GM19452 (cell line): ENCODE results near the gene QKI.
"Not testable (repeated sequence)": the region's sequence is repeated elsewhere in the genome, so short reads cannot be mapped to it uniquely, and the experiment has no call there.

Source experiments
- ATAC-seq: cut with Tn5 transposase; IDR thresholded peaks from one replicate; pipeline ENCODE4 v1.9.1; 2021; ENCODE audit not compliant: unreplicated experiment

Gene QKI

GRCh38 chr6:163476946-163477345 lies 62.4 kb downstream of the QKI start:
- ATAC-seq = not testable (repeated sequence)

- ATAC-seq = no peak
Measured at GRCh38 chr6:163483107-163483506, 68.6 kb downstream of the QKI start.

DNA sequence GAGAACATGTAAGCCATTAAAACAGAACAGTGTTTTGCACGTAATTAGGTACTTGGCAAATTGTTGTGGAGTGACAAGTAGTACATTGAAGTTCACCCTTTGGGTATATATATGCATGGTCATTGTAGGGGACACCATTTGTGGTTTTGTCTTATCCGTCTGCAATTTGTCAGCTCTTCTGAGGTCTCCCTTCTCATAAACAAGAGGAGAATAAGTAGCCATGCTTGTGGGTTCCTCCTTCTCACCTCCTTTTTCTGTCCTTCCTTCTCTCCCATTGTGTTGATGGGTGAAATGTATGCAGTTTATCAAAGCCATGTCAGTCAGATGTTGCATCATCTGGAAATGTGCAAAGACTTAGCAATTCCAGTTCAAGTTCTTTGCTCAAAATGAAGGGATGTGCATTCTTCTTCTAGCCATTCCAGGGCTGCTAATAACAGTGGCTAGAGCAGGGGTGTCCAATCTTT lies 70.9 kb downstream of the QKI start:
- no peak for ATAC-seq

- ATAC-seq = no peak
Measured at GRCh38 chr6:163486821-163487220, 72.3 kb downstream of the QKI start.

GRCh38 chr6:163487606-163488005 lies 73.1 kb downstream of the QKI start:
- ATAC-seq = no peak

- ATAC-seq = no peak
Measured at GRCh38 chr6:163489584-163489983, 75.1 kb downstream of the QKI start.

DNA sequence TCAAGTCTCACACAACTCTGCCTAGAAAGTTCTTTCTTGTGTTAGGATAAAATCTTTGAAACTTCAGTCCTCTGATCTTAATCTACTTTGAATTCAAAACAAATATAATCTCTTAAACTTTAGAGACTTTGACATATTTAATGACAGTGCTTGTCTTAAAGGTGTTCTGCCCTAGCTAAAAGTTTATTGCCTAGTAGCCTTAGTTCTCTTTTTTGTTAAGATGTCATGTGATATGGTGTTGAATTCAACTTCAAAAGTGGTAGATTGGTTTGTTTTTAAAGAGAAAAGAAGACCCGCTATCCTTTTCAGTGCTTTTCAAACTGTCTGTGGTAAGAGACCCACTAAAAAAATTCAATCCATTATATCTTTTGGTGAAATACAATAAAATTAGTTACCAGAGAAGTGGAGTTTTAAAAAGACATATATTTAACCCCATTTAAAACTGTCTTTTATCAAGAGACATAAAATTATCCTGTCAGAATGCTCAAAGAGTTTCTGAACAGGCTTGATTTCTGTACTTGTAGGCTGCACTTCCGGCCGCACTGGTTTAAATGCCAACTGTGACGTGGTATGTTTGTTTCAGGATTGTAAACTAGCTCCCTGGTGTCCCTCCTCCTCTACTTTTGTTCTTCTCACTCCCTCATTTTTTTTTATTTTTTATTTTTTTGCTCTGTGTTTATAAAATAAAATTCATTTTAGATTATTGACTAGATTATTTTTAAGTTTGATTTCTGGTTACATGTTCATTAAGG lies 76.5 kb downstream of the QKI start:
- no peak for ATAC-seq

- ATAC-seq = no peak
Measured at GRCh38 chr6:163491737-163492300, 77.3 kb downstream of the QKI start.

DNA sequence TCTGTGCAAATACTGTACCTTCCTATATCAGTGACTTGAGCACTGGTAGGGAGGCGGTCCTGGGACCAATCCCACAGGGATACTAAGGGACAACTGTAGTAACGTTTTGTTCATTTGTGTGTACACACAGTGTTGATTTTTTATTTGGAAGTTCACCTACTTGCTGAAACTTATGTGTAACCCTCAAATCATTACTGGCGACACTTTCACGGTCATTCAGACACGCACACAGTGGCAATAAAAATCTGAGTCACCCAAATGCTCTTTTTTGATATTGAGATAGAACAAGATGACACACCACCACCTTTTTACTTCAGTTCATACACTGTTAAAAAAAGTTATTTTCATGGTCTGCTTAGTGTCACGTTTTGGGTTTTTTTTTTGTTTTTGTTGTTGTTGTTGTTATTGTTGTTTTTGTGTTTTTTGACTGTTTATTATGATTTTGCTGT lies 79.8 kb downstream of the QKI start:
- no peak for ATAC-seq

DNA sequence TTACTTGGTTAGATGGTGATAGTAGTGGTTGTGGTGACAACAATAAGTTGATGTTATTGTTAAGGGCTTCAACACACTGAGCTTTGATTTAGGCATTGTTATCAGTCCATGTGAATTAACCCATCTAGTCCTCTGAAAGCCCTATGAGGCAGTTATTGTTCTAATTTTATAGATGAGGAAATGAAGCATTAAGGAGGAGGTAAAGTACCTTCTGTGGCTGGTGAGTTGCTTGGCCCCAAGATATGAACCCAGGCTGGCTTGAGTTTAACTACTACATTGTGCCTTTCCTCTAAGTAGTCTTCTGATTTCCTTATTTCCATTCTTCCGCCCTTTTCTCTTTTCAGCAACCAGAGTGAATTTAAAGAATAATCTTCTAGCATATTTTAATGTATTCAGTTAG lies 81.7 kb downstream of the QKI start:
- ATAC-seq = no peak

GRCh38 chr6:163500105-163500504 lies 85.6 kb downstream of the QKI start:
- no peak for ATAC-seq

DNA sequence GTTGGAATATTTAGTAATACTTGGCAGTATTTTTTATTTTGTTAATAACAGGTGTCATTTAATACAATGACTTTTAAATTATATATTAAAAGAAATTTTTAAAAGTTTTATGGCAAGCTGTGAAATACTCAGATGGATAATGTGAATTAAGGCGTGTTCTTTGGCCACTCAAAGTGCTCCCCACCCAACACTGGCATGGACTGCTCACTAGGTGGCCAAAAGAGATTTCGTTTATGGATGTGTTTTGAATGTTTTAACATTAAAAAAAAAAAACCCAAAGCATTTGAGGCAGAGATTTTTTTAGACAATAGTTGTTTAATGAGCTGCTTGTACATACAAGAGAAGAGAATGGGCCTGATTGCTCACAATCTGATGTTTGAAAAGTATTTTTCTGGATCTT lies 86.5 kb downstream of the QKI start:
- no peak for ATAC-seq

GRCh38 chr6:163501439-163501838 lies 86.9 kb downstream of the QKI start:
- ATAC-seq = no peak

- ATAC-seq = no peak
Measured at GRCh38 chr6:163504984-163505640, 90.6 kb downstream of the QKI start.

- ATAC-seq = no peak
Measured at GRCh38 chr6:163507965-163508364, 93.4 kb downstream of the QKI start.

DNA sequence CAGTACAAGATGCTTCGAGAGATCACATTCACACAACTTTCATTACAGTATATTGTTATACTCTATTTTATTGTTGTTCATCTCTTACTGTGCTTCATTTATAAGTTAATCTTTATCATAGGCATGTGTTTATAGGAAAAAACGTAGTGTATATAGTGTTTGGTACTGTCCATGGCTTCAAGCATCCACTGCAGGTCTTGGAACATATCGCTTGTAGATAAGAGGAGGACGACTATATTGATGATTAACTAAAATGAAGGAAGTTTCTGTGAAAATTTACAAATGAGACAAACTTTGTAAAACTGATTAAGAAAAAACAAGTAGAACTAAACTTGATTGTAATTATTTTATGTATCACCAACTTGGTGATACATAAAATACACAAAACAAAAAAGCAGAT lies 98.5 kb downstream of the QKI start:
- no peak for ATAC-seq

DNA sequence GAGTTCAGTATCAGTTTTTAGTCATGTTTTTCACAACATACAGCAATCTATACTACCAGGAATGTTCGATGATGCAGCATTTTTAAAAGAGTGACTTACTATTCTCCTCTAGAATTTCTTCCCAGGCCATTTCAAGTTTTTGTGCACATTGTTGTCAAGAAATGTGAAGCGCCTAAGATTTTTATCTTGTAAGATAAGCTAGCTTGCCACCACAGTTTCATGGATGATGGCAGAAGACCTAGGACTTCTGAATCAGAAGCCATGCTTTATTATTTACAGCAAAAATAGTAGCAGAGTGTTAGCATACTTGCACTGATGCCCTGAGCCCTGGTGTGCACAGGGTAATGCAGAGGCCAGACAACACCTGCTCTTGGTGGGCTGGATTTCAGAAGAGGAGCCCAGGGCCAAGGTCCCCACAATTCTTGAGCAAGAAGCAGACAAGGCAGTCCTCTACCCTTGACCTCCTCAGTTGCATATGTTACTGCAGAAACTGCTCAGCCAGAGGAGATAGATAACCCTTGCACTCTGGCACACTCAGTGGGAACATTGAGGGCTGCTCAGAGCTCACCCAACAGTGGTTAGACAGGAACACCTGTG lies 99.2 kb downstream of the QKI start:
- ATAC-seq = no peak

- no peak for ATAC-seq
Measured at GRCh38 chr6:163516908-163517307, 102.4 kb downstream of the QKI start.

- no peak for ATAC-seq
Measured at GRCh38 chr6:163520956-163521355, 106.4 kb downstream of the QKI start.

DNA sequence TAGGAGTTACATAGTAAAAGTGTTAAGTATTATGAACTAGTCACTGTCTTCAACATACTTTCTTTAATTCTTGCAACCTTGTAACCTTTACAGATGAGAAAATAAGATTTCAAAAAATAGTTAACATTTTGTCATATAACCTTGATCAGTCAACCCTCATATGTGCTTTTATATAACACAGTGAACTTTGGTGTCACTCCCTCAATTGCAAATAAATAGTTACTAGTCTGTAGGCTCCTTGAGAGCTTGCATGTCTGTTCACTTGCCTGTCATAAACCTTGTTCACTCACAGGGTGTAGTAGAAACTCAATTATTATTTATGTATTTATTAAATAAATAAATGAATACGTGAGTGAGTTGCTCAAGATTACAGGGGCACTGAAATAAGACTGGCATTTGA lies 107.5 kb downstream of the QKI start:
- ATAC-seq = no peak

- ATAC-seq = no peak
Measured at GRCh38 chr6:163525926-163526325, 111.4 kb downstream of the QKI start.

- no peak for ATAC-seq
Measured at GRCh38 chr6:163526346-163526745, 111.8 kb downstream of the QKI start.
